ENCODE measurements around the gene DNER. TPM values are rescaled to one million over a fixed set of nuclear protein-coding genes. Genes with fewer than 3 reads are reported as not detected.

The DNER gene
- total and polyA plus RNA-seq, 2 experiments from 2014 or later: 4.7 to 8.8 TPM

DNA sequence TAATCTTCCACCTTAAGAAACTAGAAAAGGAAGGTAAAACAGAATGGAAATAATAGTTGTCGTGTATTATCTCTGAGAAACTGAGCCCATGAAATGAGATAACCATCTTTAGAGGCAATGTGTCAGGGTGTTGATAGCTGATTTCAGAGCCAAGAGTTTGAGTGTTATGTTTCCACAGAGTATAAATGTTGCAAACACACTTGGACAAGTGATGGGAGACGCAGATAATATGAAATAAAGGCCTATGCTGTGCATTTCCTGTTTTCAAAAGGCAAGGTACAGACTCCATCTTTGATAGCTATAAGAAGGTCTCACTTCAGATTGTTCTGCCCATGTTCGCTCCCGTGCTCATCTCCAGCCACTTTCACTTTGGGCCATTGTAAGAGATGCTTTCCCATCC lies 25.9 kb upstream of the DNER start:
- ATAC-seq: no peak
- H3K27me3 ChIP-seq (ENCODE audit: insufficient read depth): no peaks in the 10 kb centered on the region
- no peaks in the 10 kb centered on the region for H3F3A ChIP-seq (replicated peaks; ENCODE audit: low read depth)
- TF ChIP-seq, protein P1, sequence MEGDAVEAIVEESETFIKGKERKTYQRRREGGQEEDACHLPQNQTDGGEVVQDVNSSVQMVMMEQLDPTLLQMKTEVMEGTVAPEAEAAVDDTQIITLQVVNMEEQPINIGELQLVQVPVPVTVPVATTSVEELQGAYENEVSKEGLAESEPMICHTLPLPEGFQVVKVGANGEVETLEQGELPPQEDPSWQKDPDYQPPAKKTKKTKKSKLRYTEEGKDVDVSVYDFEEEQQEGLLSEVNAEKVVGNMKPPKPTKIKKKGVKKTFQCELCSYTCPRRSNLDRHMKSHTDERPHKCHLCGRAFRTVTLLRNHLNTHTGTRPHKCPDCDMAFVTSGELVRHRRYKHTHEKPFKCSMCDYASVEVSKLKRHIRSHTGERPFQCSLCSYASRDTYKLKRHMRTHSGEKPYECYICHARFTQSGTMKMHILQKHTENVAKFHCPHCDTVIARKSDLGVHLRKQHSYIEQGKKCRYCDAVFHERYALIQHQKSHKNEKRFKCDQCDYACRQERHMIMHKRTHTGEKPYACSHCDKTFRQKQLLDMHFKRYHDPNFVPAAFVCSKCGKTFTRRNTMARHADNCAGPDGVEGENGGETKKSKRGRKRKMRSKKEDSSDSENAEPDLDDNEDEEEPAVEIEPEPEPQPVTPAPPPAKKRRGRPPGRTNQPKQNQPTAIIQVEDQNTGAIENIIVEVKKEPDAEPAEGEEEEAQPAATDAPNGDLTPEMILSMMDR (conservative IDR thresholded peaks at IDR 0.05; ENCODE audit: low read depth in 2 of 2): no peak
- TF ChIP-seq, protein P2, sequence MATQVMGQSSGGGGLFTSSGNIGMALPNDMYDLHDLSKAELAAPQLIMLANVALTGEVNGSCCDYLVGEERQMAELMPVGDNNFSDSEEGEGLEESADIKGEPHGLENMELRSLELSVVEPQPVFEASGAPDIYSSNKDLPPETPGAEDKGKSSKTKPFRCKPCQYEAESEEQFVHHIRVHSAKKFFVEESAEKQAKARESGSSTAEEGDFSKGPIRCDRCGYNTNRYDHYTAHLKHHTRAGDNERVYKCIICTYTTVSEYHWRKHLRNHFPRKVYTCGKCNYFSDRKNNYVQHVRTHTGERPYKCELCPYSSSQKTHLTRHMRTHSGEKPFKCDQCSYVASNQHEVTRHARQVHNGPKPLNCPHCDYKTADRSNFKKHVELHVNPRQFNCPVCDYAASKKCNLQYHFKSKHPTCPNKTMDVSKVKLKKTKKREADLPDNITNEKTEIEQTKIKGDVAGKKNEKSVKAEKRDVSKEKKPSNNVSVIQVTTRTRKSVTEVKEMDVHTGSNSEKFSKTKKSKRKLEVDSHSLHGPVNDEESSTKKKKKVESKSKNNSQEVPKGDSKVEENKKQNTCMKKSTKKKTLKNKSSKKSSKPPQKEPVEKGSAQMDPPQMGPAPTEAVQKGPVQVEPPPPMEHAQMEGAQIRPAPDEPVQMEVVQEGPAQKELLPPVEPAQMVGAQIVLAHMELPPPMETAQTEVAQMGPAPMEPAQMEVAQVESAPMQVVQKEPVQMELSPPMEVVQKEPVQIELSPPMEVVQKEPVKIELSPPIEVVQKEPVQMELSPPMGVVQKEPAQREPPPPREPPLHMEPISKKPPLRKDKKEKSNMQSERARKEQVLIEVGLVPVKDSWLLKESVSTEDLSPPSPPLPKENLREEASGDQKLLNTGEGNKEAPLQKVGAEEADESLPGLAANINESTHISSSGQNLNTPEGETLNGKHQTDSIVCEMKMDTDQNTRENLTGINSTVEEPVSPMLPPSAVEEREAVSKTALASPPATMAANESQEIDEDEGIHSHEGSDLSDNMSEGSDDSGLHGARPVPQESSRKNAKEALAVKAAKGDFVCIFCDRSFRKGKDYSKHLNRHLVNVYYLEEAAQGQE (IDR thresholded peaks at IDR 0.05; ENCODE audit: unreplicated experiment): no peak
- no peak for TF ChIP-seq NANOG (IDR thresholded peaks at IDR 0.05; ENCODE audit: borderline replicate concordance)
- peaks cover 3% of the 10 kb centered on the region for H3K27me3 Mint-ChIP-seq (ENCODE audit: insufficient read depth, low read depth, poor library complexity)
- H3K27ac Mint-ChIP-seq: no peak overlapping the region
- H2AFZ ChIP-seq: no peak overlapping the region
- H3K4me1 Mint-ChIP-seq: no peaks in the 10 kb centered on the region
- H3K4me1 ChIP-seq (ENCODE audit: insufficient read depth): no peaks in the 10 kb centered on the region
- H3K36me3 Mint-ChIP-seq (ENCODE audit: low read depth): peaks cover 56% of the 10 kb centered on the region
- peaks cover 78% of the 10 kb centered on the region for H3K9me3 Mint-ChIP-seq
- DNase-seq (ENCODE audit: low spot score): no peak
- no peak overlapping the region for H3K4me3 Mint-ChIP-seq
- no peak overlapping the region for H3K27ac ChIP-seq (ENCODE audit: low read depth)
- H3K4me2 ChIP-seq: no peak overlapping the region
- peaks cover 2% of the 10 kb centered on the region; the same call in 1 of the 2 replicates for H3K9me2 ChIP-seq (ENCODE audit: insufficient read depth)
- H3K36me3 ChIP-seq (ENCODE audit: insufficient read depth): peaks cover 13% of the 10 kb centered on the region; the same call in 1 of the 2 replicates
- no peak overlapping the region for H3K4me3 ChIP-seq
- H4K20me1 ChIP-seq (replicated peaks; ENCODE audit: insufficient read depth): no peaks in the 10 kb centered on the region
- H3K79me2 ChIP-seq (replicated peaks; ENCODE audit: insufficient read depth): no peaks in the 10 kb centered on the region

DNA sequence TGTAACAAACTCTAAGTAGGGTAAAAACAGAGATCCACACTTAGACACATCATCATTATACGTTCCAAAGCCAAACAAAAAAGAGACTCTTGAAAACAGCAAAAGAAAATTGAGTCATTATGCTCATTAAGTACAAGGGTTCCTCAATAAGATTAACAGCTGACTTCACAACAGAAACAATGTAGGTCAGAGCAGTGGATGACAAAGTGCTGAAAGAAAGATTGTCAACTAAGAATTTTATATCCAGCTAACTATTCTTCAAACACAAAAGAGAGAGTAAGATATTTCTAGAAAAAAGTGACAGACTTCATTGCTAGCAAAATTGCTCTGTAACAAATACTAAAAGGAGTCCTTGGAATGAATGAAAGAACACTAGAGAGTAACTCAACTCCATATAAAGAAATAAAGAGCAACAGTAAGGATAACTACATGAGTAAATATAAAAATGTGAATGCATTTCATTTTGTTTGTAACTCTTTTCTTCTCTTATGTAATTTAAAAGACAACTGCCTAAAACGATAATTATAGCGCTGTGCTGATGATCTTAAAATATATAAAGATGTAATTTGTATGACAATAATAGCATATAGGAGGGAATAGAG lies 23.8 kb upstream of the DNER start:
- Histone ChIP-seq H3F3A (replicated peaks; ENCODE audit: low read depth) (0 out of 2 replicates have a peak, but pooled peaks cover 2% of the 10 kb centered on the region), H3K4me3 (no peak overlapping the region), H3K9me2 (ENCODE audit: insufficient read depth) (peaks cover 2% of the 10 kb centered on the region; the same call in 1 of the 2 replicates), H3K4me1 (ENCODE audit: insufficient read depth) (peaks cover 10% of the 10 kb centered on the region; the same call in 1 of the 2 replicates), H3K27ac (ENCODE audit: low read depth) (no peak overlapping the region), H3K4me2 (no peak overlapping the region), H3K27me3 (ENCODE audit: insufficient read depth) (no peaks in the 10 kb centered on the region), H2AFZ (no peak overlapping the region), H3K79me2 (replicated peaks; ENCODE audit: insufficient read depth) (no peaks in the 10 kb centered on the region), H3K36me3 (ENCODE audit: insufficient read depth) (peaks cover 13% of the 10 kb centered on the region; the same call in 1 of the 2 replicates), H4K20me1 (replicated peaks; ENCODE audit: insufficient read depth) (no peaks in the 10 kb centered on the region)
- H3K4me3 Mint-ChIP-seq: no peak overlapping the region
- peaks cover 15% of the 10 kb centered on the region for H3K4me1 Mint-ChIP-seq
- peaks cover 65% of the 10 kb centered on the region for H3K9me3 Mint-ChIP-seq
- ATAC-seq (no peak), DNase-seq (ENCODE audit: low spot score) (peak; percentile 56)
- no peak overlapping the region for H3K27ac Mint-ChIP-seq
- H3K27me3 Mint-ChIP-seq (ENCODE audit: insufficient read depth, low read depth, poor library complexity): peaks cover 4% of the 10 kb centered on the region
- peaks cover 44% of the 10 kb centered on the region for H3K36me3 Mint-ChIP-seq (ENCODE audit: low read depth)
- no peak for TF ChIP-seq ZNF114 (CRISPR knock-in tag; IDR thresholded peaks at IDR 0.05)
- TF ChIP-seq, protein P1 (conservative IDR thresholded peaks at IDR 0.05; ENCODE audit: low read depth in 2 of 2): no peak

Data from GM23338 (cell line).